Measurements from ENCODE around the gene SRSF10.
"Not testable (repeated sequence)": the region's sequence is repeated elsewhere in the genome, so short reads cannot be mapped to it uniquely, and the experiment has no call there.

The SRSF10 gene

GRCh38 chr1:23979881-23980727 is at the start of gene SRSF10:
Gene SRSF10, minus strand, starts transcription at chr1:23980327. Its CDS starts 72 bp downstream, at chr1:23980255.
- DNase-seq = peak; percentile 99

GRCh38 chr1:24027838-24028468 is 47.8 kb upstream of the SRSF10 start:
- DNase-seq = peak; percentile 49

GRCh38 chr1:24022581-24023361 is 42.6 kb upstream of the SRSF10 start:
- DNase-seq = peak; percentile 92

GRCh38 chr1:24021403-24022266 is 41.5 kb upstream of the SRSF10 start:
- DNase-seq = no peak

- DNase-seq = no peak
Observed at GRCh38 chr1:24020470-24020869, 40.3 kb upstream of the SRSF10 start.

GRCh38 chr1:24020025-24020424 is 39.9 kb upstream of the SRSF10 start:
- DNase-seq = no peak

GRCh38 chr1:24018611-24019580 is 38.8 kb upstream of the SRSF10 start:
- peak; percentile 99 for DNase-seq

GRCh38 chr1:24015221-24016210 is 35.4 kb upstream of the SRSF10 start:
- DNase-seq = no peak

- DNase-seq = not testable (repeated sequence)
Observed at GRCh38 chr1:24012878-24013277, 32.8 kb upstream of the SRSF10 start.

GRCh38 chr1:24010650-24011049 is 30.5 kb upstream of the SRSF10 start:
- DNase-seq = no peak

GRCh38 chr1:24009406-24009805 is 29.3 kb upstream of the SRSF10 start:
- DNase-seq = peak; percentile 58

GRCh38 chr1:24008574-24009184 is 28.6 kb upstream of the SRSF10 start:
- not testable (repeated sequence) for DNase-seq

- DNase-seq = no peak
Observed at GRCh38 chr1:24007079-24007478, 27.0 kb upstream of the SRSF10 start.

- DNase-seq = no peak
Observed at GRCh38 chr1:24005163-24005562, 25.0 kb upstream of the SRSF10 start.

- no peak for DNase-seq
Observed at GRCh38 chr1:24004132-24004531, 24.0 kb upstream of the SRSF10 start.

- no peak for DNase-seq
Observed at GRCh38 chr1:24003331-24003972, 23.3 kb upstream of the SRSF10 start.

GRCh38 chr1:24002695-24003094 is 22.6 kb upstream of the SRSF10 start:
- DNase-seq = no peak

- DNase-seq = no peak
Observed at GRCh38 chr1:23999156-23999671, 19.1 kb upstream of the SRSF10 start.

GRCh38 chr1:23997812-23998211 is 17.7 kb upstream of the SRSF10 start:
- DNase-seq = no peak
